HG03045 (cell line): Measurements from ENCODE around the gene ME3.
A peak's percentile ranks its signal among the peaks of the same experiment; 100 is the strongest.
"Not testable (repeated sequence)": the region's sequence is repeated elsewhere in the genome, so short reads cannot be mapped to it uniquely, and the experiment has no call there.

Experiments
- ATAC-seq: cut with Tn5 transposase; IDR thresholded peaks from one replicate; pipeline ENCODE4 v1.9.1; 2021; ENCODE audit warnings: mild to moderate bottlenecking, moderate library complexity; ENCODE audit not compliant: unreplicated experiment

ME3 gene

GRCh38 chr11:86623736-86624135 lies 48.7 kb downstream of the ME3 start:
- ATAC-seq = no peak

- ATAC-seq = no peak
These were observed 49.3 kb downstream of the ME3 start for GRCh38 chr11:86623041-86623621.

- ATAC-seq = no peak
These were observed 50.6 kb downstream of the ME3 start for GRCh38 chr11:86621854-86622253.

GRCh38 chr11:86620891-86621521 lies 51.4 kb downstream of the ME3 start:
- ATAC-seq = no peak

GRCh38 chr11:86619428-86619827 lies 53.0 kb downstream of the ME3 start:
- ATAC-seq = not testable (repeated sequence)

- ATAC-seq = no peak
These were observed 54.9 kb downstream of the ME3 start for GRCh38 chr11:86617502-86617901.

GRCh38 chr11:86615487-86615886 lies 56.9 kb downstream of the ME3 start:
- ATAC-seq = no peak

- ATAC-seq = no peak
These were observed 61.7 kb downstream of the ME3 start for GRCh38 chr11:86610559-86611341.

GRCh38 chr11:86608251-86608799 lies 64.1 kb downstream of the ME3 start:
- ATAC-seq = peak; percentile 82

GRCh38 chr11:86606836-86607481 lies 65.5 kb downstream of the ME3 start:
- ATAC-seq = no peak

GRCh38 chr11:86606270-86606835 lies 66.1 kb downstream of the ME3 start:
- ATAC-seq = no peak

GRCh38 chr11:86596861-86597586 lies 75.4 kb downstream of the ME3 start:
- ATAC-seq = no peak

- ATAC-seq = no peak
These were observed 76.5 kb downstream of the ME3 start for GRCh38 chr11:86595955-86596354.

- no peak for ATAC-seq
These were observed 77.0 kb downstream of the ME3 start for GRCh38 chr11:86595451-86595850.

GRCh38 chr11:86594746-86595145 lies 77.7 kb downstream of the ME3 start:
- ATAC-seq = no peak

GRCh38 chr11:86593833-86594232 lies 78.6 kb downstream of the ME3 start:
- no peak for ATAC-seq

- ATAC-seq = peak; percentile 95
These were observed 79.6 kb downstream of the ME3 start for GRCh38 chr11:86592659-86593451.

- no peak for ATAC-seq
These were observed 80.3 kb downstream of the ME3 start for GRCh38 chr11:86592047-86592591.

- ATAC-seq = no peak
These were observed 80.8 kb downstream of the ME3 start for GRCh38 chr11:86591631-86592030.
